NCI-H1417 treated with DMSO at 0.1 percent for 48 hours (cell line): ENCODE results near the gene DPP4.

Source experiments
- DNase-seq: peaks from one replicate; lab custom pipeline; 2025; lab: John Stamatoyannopoulos, UW

DPP4 gene

DNA sequence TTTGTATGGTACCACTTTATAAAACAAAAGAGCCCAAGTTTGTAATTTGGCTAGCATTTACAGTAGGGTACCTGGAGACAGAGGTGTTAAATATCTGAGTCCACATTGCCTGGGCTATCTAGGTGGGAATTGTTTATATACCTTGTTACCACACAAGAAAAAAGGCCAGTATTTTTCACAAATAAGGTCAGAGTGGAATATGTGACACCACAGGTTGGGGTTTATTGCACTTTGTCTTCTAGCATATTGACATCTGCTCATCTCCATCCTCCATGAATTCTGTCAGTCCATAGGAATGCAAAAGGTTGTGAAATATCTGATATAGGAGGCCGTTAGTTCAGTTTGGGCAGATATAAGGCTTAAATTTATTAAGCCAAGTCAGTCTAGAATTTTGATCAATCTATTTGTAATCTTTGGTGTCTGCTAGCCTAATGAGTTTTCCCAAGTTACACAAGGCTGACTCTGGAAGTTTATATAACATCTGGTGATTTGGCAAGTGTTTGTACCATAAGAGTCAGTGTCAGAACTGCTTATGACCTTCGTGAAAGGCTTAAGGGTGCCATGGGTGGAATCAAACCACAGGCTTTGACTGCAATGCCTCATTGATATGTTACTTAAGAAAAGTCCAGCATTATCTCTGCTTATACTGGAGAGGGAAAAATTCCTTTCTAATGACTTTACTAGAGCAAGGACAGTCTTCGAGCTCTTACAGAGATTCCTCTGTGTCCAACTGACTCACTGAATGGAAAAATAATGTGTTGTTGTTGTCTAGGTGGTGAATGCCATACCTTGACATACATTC is 11.3 kb upstream of the DPP4 start:
- no peak for DNase-seq

DNA sequence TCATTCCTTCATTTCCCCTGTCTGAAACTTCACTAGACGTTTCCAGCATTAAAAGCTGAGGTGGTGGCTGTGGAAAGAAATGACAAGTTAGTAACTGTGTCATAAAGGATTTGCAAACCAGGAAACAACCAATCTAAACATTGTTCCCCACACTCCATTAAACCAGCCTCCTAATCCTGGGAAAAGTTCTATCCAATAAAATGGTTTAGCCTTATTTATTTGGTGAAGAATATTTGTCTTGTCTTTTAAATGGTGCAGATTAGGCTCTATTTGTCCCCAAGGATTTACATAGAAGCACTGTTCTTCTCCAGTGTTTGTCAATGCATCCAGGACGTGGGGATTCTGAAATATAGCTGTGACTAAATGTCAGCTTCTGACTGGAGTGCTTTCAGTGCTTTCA is 10.5 kb upstream of the DPP4 start:
- DNase-seq = no peak

DNA sequence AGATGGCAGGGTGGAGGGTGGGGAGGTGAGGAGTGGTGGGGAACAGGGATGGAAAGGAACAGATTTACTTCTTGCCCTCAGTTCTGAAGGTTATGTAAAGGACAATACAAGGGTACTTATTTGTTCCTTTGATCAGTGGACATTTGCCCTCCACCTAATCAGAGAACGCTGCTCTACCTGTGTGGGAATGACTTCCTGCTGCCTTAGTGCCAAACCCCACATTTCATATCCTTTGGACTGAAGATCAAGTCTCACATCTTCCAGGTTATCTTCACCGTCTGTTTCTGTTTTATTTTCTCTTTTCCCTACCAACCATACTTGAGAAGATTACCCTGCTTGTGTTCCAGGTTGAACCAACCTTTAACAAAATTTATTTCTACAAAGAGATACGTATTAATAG is 8.7 kb upstream of the DPP4 start:
- DNase-seq = no peak

DNA sequence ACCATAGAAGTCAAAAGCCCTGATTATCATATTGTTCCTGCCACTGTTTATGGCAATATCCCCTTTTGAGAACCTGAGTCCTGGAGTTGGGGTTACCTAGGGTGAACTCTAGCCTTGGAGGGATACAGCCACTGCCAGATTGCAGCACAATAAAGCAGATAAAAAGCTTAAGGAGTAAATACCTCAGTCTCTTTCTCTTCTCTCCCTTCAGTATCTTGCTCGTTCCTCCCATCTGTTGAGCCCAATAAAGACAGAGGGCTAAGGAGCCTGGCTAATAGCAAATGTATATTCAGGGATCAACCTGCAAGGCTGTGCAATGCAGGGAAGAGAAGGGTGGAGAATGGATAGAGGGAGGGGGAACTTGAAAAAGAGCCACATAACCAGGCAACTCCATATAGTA is 8.0 kb upstream of the DPP4 start:
- DNase-seq = no peak

DNA sequence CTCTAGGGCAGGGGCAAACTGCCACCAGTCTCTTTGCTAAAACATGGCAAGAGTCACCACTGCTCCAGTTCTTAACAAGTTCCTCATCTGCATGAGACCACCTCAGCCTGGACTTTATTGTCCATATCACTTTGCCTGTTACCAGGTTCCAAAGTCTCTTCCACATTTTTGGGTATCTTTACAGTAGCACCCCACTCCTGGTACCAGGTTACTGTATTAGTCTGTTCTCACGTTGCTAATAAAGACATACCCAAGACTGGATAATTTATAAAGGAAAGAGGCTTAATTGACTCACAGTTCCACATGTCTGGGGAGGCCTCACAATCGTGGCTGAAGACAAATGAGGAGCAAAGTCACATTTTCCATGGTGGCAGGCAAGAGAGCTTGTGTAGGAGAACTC is 5.5 kb upstream of the DPP4 start:
- no peak for DNase-seq

DNA sequence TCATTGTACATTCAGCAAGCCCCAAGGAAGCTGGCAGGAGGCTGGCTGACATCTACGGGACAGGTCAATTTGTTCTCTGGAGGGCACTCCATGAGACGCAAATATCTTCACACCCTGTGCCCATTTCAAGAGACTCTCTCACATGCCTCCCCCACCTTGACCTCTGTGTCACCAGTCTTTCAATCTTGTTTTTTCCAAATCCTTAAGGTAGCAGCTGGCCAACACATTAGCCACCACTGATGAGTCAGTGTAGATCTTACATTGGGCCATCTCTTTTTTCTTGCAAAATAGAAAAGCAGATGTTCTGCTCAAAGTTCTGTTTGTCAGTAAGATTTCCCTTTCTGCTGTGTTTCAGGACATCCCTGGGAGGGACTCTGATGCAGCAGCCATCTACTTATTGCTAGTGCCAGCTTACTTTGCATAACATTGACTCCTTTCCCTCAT is 1.7 kb upstream of the DPP4 start:
- no peak for DNase-seq

DNA sequence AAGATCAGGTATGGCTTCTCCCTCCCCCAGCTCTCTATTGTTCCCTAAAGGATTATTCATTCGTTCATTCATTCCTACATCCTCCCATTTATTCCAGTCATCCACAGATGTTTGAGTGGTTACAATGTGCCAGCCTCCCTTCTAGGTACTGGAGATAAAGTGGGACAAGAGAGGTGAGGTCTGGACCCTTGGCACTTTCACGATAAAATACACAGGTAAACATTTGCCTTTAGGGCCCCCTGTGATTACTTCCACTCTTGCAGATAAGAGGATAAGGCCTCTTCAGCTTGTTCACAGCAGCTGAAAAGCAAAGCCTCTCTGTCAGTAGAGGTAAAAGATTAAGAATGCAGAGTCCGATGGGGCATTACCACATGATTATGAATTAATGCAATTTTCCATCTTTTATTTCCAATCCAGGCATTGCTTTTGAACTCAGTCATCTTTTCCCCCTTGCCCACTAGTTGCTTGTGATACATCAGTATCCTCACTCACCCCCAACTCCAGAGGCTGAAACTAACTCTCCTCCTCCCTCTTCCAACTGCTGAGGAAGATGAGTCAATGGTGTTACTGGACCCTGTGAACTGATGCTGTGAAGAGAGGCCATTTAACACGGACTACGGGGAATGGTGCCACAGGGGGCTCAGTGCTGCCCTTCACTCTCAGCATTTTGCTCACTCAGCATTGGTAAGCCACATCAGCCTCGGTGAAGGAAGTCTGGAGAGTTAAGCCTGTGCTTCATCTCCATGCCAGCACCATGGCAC is 1.1 kb upstream of the DPP4 start:
- DNase-seq = no peak

DNA sequence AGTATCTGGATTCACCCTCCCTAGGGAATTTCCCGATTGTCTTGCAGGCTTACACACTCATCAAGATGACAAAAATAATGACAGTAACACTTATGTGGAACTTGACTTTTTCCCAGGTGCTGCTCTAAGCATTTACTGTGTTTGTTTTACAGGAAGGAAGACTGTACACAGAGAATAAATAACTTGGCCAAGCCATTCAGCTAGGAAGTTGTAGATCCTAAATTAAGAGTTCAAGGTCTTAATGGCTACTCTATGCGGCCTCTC is 549 bp upstream of the DPP4 start:
- no peak for DNase-seq

DNA sequence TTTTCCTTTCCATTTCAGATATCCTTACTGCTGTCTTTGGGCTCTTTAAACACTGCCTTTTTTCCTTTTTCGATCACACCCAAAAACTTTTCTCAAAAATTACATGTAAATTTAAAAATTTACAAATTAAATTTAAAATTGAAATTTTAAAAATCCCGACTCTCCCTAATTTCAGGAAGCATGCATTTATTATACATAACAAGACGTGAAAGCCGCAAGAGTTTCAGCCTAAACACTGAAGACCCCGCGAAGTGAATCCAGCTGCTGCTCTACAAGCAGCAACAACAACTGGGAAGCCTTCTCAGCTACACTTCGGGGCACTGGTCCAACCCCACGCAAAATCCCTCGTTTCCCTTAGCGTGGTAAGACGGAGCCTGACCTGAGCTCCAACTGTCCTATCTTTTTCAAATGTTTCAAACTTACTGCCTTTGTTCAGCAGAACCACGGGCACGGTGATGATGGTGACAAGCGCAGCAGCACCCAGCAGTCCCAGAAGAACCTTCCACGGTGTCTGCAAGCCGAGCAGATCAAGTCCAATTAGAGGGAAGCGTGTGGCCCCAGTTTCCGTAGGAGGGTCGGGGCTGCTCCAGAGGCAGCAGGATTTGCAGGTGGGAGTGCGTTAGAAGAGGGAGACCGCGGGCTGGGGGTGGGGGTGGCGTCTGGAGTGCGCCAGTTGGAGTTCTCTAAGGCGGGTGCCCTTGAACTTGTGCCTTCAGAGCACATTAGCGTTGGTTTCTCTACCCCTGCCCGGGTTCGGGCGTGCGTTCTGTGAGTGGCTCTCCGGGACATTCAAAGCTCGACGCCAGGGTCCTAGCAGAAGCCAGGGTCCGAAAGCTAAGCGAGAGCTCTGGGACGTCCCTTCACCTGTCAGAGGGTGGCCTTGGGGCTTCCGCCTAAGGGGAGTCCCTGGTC is 783 bp downstream of the DPP4 start:
- DNase-seq = no peak

DNA sequence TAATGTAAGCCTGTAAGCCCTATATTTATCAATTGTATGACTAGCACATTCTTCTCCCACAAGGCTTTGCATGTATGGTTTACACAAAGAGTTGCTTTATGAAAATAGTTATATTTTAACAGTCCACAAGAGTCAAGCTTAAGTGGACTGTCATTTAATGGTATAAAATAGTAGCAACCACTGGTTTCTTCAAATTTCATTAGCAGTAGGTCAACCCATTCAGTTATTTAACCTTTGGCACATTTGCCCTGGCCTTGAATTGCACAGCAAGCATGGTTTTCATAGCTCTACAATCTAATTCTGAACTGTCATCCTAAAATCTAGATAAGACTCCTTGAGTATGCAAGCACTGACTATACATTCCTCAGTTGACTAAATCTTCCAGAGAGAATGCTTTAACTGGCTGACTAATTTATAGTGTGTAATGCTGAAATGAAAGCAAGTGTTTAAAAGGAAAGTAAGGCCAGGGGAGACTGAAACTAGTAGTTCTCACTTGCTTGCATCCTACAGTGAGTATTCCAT is 1.8 kb downstream of the DPP4 start:
- no peak for DNase-seq

DNA sequence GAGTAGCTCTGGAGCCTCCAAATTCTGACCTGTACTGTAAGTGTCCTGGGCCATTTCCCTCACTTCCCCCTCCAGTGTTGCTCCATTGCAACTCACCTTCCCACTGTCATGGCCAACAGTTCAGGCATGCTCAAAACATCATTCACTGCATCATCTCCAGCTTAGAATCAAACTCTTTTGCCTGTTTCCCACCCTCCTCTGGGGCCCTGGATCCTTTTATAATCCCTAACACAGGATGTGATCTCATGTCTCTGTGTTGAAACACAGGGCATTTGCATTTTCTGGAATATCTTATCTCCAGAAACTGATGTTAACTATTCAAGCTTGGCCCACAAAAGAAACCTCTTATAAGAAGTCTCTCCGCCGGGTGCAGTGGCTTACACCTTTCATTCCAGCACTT is 3.0 kb downstream of the DPP4 start:
- no peak for DNase-seq

DNA sequence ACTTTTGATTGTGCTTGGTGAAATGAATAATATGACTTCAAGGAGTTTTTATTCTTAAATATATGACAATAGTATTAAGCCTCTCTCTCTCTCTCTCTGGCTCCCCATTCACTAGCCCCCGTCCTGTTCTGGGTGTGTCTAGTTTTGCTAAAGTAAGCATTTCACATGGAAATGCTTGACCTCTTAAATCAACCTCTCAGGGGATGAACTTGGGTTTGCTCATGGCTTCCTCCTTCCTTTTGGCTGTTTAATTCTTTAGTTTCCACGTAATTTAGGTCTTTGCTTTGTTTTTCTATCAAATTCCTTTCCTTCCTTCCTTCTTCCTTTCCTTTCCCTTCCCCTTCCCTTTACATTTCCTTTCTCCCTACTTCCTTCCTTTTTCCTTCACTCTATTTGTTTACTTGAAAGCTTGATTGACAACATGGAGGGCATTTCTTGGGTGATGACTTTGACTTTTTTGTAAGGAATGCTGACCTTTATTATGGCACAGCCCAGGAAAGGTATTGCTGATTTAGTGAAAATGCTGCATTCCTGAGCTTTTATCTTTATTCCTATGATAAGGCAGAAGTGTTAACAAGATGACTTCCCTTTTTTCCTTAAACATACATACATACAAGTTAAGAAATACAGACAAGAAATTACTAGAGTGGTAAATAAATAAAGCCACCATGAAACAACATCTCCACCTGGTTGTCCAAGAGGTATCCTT is 3.6 kb downstream of the DPP4 start:
- DNase-seq = no peak

DNA sequence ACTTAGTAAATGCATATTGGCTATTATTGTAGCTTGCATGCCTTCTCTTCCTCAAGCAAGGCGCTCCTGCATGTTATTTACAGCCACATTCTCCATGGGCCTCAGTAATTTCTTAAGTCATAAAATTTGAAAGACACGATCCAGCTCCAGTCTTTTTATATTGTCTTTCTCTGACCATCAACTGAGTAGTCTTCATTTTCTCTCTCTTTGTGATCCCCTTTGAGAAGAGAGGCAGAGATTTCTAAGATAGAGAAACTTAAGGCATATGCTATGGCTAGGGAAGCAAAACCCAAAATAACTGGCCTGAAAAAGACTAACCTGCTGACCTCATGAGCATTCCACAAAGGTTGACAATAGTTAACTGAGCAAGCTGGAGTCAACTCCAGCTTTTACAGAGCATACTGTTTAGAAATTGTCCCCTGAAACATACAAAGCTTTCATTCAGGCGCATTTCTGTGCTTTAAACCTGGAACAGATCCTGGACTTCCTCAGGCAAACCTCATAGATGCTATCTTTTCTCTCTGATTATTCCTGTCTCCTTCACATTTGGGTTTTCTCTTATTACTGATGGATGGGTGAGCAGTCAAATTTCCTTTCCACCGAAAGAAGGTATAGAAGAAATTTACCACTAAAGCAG is 4.6 kb downstream of the DPP4 start:
- DNase-seq = no peak

DNA sequence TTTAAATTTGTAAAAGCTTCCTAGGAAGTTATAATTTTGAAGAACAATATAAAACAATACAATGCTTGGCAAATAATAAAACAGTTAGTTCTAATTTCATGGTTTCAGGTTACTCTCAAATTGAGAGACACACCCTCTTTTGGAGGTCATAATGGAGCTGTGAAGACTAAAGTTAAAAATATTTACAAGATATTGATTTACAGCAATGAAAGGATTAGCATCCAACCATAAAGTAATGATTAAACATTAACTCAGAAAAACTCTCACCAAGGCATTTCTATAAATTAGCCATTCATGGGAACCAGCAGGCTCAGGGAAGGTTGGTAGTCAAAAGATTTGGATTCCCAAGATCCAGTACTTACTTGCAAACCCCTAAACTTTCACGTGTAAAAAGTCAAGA is 6.4 kb downstream of the DPP4 start:
- DNase-seq = no peak

DNA sequence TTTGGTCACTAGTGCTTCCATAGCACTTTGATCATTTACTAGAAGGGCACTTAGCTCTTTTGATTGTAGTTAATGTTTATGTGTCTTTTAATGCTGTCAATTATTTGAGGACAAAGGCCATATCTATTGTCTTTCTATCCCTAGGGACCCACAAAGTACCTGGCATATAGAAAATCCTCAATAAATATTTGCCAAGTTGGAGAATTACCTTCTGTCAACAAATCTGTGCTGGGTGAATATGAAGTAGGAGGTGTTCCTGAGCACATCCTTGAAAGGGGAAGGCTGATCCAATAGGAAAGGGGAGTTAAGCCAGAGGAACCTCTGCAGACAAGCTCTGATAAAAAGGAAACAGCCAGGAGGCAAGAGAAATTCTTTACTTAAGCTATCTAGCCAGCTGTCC is 8.2 kb downstream of the DPP4 start:
- no peak for DNase-seq

DNA sequence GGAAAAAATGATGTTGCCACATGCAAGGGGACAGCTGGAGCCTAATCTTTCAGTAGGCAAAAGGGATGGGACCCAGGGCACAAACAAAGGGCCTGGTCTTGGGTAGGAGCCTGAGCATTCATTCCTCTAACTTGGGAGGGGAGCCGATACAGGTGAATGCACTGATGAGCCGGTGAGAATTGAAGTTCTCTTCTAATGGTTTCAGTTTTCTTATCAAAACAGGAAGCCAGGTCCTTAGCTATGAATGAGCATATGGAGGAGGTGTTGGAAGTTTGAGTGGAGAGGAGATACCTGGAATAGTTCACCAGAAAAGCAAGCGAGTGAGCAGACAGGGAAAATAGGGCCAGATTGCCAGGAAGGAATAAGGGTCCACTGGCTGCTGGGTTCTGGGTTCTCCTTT is 10.1 kb downstream of the DPP4 start:
- no peak for DNase-seq

DNA sequence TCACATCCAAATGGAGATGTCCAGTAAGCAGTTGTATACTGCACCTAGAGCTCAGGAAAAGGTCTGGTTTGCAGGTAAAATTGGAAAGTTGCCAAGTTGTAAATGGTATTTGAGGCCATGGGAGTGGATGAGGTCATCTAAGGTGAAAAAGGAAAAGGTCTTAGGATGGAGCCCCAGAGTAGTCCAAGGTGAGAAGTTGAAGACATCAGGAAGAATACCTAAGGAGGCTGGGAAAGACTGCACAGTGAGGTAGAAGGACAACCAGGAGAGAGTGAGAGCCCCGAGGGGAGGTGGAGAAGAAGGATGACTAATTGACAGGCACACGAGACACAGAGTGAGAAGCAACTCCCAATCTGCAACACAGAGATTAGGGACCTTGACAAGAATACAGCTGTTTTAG is 10.7 kb downstream of the DPP4 start:
- DNase-seq = no peak

DNA sequence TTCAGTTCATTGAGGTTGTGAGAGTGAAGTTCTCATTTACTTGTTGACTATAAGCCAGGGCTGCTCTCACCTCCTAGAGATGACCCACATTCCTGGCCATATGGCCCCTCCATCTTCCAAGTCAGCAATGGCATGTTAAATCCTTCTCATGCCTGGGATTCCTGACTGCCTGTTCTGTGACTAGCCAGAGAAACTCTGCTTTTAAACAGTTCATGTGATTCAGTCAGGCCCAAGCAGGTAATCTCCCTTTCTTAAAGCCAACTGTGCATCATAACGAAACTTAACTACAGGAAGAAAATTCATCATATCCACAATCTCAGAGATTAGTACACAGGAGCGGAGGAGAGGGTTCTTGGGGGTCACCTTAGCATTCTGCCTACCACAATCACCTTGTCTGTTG is 11.5 kb downstream of the DPP4 start:
- DNase-seq = no peak

DNA sequence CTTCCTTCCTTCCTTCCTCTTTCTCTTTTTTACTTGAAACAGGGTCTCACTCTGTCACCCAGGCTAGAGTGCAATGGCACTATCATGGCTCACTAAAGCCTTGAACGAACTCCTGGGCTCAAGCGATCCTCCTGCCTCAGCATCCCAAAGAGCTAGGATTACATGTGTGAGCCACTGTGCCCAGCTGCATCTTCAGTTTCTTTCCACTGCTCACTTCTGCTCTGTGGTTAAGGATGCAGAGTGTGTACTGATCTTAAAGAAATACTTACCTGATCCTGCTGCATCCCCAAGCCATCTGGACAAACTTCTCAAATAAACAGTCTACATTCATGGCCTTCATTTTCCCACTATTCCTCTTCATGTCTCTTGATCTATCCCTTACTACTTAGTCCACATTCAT is 13.0 kb downstream of the DPP4 start:
- DNase-seq = no peak

DNA sequence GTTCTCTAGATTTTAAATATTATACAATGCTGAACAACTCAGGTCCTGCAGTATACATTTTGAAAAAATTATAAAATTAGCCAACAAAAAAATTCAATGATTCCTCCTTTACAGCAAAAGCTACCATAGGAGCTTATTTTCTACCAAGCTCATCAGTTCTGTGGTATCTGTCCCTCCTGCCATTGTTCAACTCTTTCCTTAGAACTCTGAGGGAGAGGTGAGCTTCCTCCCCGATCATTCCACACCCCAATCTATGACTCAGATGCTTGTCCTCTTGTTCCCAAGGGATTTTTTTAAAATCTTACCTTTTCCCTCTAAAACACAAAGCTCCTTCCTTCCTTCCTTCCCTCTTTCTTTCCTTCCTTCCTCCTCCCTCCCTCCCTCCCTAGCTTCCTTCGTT is 13.5 kb downstream of the DPP4 start:
- DNase-seq = no peak

DNA sequence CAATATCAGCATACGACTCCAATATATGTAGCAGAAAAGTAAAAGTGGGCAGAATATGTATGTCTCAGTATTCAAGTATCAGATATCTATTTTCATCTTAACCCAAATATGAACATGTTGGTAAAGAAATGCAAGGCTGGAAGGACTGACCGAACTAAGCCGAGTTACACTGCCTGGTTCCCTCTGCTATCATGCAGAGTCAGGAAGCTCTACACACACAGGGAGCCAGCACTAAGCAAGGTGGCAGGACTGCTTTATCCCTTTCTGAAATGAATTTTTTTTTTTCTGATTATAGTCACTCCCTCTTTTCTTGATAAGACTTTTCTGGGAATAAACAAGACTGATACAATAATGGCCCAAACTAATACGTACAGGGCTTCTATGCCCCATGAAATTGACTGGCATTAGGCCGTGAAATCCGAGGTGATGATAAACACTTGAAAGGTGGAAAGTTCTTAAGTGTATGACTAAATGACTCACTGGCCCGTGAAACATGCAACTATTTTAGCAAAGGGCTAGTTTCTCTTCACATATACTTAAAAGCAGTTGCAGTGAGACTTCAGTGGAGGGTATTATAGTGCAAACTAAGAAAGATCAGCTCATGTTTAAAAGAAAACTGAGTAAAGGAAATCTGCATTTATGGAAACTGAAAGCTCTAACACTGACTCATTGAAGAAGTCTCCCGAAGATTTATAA is 14.9 kb downstream of the DPP4 start:
- no peak for DNase-seq
